ENCODE results near the gene TNFRSF13B.
A peak's percentile ranks its signal among the peaks of the same experiment; 100 is the strongest.

Gene TNFRSF13B

DNA sequence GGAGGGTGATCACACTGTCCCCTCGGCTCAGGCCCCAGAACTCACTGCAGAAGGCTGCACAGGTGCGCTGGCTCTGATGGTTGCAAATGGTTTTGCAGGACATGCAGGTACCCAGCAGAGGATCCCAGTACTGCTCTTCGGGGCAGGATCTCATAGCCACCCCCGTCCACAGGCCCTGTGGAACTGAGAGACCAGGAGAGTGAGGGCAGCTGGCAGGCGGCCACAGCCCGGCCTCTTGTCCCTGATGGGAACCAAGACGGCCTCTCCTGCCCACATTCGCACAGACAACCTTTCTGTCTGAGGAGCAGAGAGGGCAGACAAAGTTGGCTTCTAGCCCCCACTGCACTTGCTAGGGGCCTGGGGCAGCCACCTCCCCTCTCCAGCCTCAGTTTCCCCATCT lies 19.5 kb downstream of the TNFRSF13B start:
- DNase-seq: no peak

DNA sequence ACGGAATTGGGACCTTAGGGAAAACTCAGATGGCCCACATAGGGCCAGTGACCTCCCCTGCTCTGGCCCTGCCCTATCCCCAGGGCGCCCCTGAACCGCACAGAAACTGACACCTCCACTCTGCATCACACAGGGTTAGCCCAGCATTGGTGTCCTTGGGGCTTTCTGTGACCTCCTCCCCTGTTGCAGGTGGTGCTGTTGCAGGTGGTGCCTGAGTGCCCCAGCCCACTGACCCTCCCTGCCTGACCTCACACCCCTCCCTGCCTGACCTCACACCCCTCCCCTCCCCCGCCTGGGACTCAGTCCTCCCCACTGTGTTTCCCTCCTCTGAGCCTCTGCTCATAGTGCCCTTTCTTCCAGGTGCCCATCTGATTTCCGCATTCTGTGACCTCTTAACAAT lies 21.4 kb downstream of the TNFRSF13B start:
- DNase-seq: peak; percentile 5

GRCh38 chr17:16948587-16949376 lies 23.1 kb downstream of the TNFRSF13B start:
- DNase-seq: peak; percentile 1

- no peak for DNase-seq
These were observed 24.4 kb downstream of the TNFRSF13B start for GRCh38 chr17:16947470-16947869.

- no peak for DNase-seq
These were observed 26.2 kb downstream of the TNFRSF13B start for GRCh38 chr17:16945663-16946218.

DNA sequence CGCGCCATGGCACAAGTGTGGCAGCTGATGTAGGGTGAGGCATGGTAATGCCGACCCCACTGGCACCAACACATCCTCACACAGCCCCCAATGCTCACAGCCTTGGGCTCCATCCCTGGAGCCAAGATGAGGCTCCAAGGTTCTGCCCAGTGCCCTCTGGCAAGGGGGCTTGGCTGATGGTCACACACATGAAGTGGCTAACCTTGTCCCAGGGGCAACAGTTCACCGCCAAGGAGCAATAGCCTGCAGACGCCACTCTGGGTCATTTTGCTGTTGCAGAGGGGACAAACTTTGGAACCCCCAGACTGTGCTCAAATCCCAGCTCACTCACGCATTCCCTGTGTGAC lies 26.8 kb downstream of the TNFRSF13B start:
- DNase-seq: no peak

DNA sequence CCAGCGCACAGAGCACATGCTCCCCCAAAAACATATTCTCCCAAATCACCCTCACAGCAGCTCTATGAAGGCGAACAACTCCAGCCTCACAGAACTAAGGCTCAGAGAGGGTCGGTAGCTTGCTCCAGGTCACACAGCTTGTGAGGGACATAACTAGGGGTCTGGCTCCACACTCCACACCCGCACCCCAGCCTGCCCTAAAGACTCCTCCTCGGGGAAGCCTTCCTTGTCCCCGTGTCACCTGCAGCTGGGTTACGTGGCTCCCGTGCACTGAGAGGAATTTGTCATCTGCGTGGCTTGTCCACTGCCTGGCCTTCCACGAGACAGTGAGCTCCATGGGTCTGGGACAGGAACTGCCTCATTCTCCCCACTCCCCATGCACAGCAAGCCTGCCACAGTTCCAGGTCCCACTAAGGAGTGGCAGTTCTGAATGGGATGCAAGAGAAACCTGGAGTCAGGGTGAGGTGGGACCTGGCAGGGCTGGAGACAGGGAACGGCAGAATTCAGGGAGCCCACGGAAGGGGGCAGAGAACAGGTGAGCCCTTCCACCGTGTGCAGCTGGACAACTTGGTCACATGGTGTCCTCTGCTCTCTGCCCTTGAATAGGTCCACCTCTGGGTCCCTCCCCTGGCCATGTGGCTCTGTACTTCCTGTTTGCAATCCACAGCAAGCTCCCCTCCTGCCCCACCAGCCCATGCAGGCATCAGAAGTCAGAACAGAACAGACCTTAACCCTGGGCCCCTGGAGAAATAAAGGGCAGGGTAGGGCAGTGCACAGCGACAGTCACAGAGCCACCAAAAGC lies 27.4 kb downstream of the TNFRSF13B start:
- no peak for DNase-seq

GRCh38 chr17:16943541-16944333 lies 28.2 kb downstream of the TNFRSF13B start:
- peak; percentile 13 for DNase-seq

- DNase-seq: no peak
These were observed 28.9 kb downstream of the TNFRSF13B start for GRCh38 chr17:16943032-16943352.

DNA sequence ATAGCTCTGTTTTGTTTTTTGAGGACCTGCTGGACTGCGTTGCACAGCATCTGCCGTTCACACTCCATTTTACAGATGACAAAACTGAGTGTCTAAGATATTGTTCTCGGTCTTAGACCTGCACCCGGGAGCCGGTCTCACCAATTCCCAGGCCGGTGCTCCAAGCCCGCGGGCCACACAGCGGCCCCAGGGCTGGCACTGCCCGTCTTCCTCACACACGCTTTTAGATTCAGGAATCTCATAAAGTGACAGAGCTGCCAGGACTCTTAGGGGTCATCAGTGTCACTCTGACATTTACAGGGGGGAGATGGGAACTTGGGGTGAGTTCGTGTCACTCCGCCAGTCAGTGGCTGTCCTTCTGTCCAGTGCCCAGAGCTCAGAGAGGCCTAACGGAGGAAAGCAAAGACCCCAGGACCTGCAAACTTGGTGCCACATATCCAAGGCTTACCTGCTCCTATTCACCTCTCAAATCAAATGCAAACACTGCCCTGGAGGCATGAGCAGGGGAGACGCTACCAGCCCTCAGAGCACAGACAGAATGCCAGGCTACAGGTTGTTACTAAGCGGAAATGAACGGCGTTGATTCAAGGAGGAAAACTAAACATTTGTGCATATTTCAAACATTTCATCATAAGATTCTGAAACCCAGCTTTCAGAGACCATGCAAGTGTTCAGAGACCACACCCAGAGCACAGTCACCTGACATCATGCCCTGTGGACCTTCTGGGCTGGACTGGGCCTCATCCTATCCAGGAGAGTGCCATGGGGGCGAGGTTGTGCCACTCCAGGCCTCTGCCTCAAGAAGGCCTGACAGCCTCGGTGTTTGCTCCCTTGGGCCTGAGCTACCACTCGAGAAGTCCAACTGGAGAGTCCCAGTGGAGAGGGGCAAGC lies 29.5 kb downstream of the TNFRSF13B start:
- DNase-seq: peak; percentile 23

DNA sequence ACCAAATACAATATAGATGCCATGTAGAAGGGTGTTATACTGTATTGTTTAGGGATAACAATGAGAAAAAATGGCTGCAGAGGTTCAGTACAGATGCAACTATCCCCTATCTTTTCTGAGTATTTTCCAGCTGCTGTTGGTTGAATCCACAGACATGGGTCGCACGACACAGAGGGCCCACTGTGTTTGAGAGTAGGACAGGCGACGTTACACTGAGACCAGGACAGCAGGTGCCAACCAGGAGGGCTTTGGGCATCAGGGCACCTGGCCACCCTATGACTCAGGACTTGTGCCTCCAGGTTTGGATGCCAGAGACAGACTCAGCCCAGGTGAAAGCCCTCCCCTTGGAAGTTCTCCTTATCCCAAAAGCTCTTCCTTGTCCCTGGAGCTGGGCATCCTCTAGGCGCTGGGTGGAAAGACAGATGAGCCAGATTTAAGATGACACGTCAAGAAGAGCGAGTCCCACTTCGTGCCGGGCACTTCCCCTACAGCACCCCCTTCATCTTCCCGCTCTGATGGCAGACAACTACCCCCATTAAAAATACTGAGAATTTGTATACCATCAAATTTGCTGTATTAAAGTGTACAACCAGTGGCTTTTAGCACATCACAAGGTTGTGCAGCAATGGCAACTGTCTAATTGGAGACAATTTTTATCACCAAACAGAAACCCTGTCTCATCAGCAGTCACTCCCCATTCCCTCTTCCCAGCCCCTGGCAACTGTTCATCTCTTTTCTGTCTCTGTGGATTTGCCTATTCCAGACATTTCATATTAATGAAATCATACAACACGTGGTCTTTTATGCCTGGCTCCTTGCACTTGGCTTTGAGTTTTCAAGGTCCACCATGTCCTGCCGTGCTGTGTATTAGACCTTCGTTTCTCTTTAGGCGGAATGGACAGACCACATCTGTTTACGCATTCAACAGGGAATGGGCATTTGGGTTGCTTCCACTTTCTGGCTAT lies 30.6 kb downstream of the TNFRSF13B start:
- peak; percentile 1 for DNase-seq

DNA sequence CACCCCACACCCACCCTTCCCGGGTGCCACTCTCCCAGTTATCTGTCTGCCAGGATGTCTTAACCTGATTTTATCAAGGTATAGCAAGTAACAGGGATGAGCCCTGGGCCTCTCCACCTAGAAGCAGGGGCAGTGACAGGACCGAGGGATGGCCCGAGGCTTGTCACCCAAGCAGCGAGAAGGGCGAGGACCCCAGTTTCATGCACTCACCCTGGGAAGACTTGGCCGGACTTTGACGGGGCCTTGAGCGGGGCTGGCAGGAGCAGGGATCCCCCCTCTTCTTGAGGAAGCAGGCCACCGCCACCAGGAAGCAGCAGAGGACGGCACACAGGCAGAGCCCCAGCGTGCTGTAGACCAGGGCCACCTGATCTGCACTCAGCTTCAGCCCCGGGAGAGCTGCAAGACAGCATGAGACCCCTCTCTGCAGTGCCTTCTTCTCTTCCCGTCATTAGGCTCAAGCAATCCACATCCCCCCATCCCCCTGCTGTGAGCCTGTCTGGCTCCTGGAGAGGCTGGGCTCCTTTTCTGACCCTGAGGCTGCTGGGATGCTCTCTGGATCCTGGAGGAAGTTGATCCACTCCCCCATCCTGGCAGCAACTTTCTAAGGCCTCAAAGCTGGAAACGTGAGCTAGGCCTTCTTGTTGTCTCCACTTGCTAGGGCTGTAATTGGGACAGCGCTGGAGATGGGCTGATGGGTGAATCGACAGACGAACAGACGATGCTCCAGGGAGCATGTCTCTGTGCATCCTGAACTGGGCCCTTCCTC lies 31.6 kb downstream of the TNFRSF13B start:
- DNase-seq: peak; percentile 26

DNA sequence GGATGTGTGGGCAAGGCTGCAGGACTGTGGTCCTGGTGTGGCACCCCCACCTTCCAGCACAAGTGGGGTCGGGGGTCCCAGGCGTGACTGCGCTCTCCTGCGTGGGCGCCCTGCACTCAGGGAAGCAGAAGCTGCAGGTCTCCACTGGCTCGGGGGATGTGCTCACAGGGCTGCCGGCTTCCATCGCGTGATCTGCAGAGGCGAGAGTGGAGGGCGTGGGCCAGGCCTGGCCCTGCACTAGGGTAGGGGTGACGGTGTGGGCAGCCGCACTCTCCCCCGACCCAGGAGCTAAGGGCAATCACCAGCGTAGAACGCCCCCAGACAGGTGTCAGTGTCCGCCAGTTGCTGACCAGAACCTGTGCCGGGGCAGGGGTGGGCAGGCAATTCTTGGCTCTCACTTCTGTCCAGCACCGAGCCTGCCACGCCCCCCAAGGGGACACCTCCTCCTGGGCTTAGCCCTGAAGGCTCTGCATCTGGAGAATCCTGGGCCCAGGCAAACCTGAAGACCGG lies 32.3 kb downstream of the TNFRSF13B start:
- DNase-seq: peak; percentile 14

DNA sequence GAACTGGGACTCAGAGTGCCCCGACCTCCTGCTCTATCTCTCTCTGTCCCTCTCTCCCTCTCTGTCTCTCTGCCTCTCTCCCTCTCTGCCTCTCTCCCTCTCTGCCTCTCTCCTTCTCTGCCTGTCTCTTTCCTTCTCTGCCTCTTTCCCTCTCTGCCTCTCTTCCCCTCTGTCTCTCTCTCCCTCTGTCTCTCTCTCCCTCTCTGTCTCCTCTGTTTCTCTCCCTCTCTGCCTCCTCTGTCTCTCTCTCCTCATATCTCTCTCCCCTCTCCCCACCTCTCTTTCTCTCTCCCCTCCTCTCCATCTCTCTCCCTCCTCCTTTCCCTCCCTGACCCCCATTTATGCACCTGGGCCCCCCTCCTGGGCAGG lies 32.7 kb downstream of the TNFRSF13B start:
- no peak for DNase-seq

- DNase-seq: peak; percentile 17
These were observed 33.3 kb downstream of the TNFRSF13B start for GRCh38 chr17:16938496-16939207.

DNA sequence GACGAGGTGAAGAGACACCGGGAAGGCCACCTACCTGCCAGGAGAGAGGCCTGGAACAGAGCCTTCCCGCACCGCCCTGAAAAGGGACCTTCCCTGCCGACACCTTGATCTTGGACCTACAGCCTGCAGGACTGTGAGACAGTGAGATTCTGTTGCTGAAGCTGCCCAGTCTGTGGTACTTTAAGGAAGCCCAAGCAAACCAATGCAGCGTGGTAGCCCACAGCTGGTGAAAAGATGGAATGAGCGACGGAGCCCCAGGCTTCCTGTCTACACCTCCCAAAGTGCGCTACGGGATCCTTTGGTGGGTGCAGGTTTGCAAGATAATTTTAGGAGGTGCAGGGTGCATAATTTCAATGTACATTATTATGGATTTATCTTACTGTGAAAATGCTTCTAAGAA lies 33.9 kb downstream of the TNFRSF13B start:
- peak; percentile 12 for DNase-seq

- DNase-seq: peak; percentile 8
These were observed 34.5 kb downstream of the TNFRSF13B start for GRCh38 chr17:16937431-16937830.

DNA sequence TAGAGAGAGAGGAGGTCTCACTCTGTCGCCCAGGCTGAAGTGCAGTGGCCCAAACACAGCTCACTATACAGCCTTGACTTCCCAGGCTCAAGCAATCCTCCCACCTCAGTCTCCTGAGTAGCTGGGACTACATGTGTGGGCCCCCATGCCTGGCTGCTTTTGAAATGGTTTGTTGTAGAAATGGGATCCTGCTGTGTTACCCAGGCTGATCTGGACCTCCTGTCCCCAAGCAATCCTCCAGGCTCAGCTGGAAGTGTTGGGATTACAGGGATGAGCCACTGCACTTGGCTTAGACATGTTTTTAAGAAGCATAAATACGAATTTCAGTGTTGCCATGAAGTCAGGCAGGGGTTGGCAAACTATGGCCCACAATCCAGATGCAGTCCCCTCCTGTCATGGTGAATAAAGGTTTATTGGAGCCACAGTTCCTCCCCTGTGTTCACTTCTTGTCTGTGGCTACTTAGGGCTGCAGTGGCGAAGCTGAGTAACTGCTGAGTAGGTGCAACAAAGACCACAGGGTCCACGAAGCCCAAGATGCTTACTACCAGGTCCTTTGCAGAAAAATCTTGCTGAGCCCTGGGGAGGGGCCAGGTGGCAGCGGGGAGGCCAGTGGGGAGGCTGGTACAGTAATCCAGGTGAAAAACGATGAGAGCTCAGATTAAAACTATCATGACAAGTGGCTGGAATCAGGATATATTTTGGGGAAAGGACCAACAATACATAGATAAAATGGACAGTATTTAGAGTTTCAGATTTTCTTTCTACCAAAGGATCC lies 35.2 kb downstream of the TNFRSF13B start:
- peak; percentile 11 for DNase-seq

- DNase-seq: peak; percentile 25
These were observed 36.1 kb downstream of the TNFRSF13B start for GRCh38 chr17:16935786-16936185.

All from activated CD4-positive, CD25-positive, alpha-beta regulatory T cell treated with anti-CD3 and anti-CD28 coated beads, Interleukin-2, amount 50 U/mL, for 72 hours (primary cell).